Activated CD8-positive, alpha-beta memory T cell treated with anti-CD3 and anti-CD28 coated beads, Interleukin-2, amount 50 U/mL, for 1 hour (primary cell): Measurements from ENCODE around the gene RAB11FIP3.
"Not testable (repeated sequence)": the region's sequence is repeated elsewhere in the genome, so short reads cannot be mapped to it uniquely, and the experiment has no call there.

Experiments used
- DNase-seq: peaks from one replicate; pipeline ENCODE4 v3.0.0-alpha.2; 2020; ENCODE audit errors: extremely low read depth

The RAB11FIP3 gene

GRCh38 chr16:467249-467871 is 41.9 kb downstream of the RAB11FIP3 start:
- DNase-seq, result not testable (repeated sequence)

GRCh38 chr16:468068-468821 is 42.8 kb downstream of the RAB11FIP3 start:
- DNase-seq, result no peak

- not testable (repeated sequence) for DNase-seq
Observed at GRCh38 chr16:469459-469858, 44.0 kb downstream of the RAB11FIP3 start.

- no peak for DNase-seq
Observed at GRCh38 chr16:470418-470817, 45.0 kb downstream of the RAB11FIP3 start.

- DNase-seq, result no peak
Observed at GRCh38 chr16:471353-472198, 46.1 kb downstream of the RAB11FIP3 start.

- no peak for DNase-seq
Observed at GRCh38 chr16:472199-472504, 46.7 kb downstream of the RAB11FIP3 start.

- no peak for DNase-seq
Observed at GRCh38 chr16:473046-474043, 47.9 kb downstream of the RAB11FIP3 start.

GRCh38 chr16:474420-475122 is 49.1 kb downstream of the RAB11FIP3 start:
- DNase-seq, result no peak

- DNase-seq, result no peak
Observed at GRCh38 chr16:476039-476438, 50.6 kb downstream of the RAB11FIP3 start.

GRCh38 chr16:477301-478157 is 52.1 kb downstream of the RAB11FIP3 start:
- no peak for DNase-seq

- DNase-seq, result not testable (repeated sequence)
Observed at GRCh38 chr16:478287-478686, 52.8 kb downstream of the RAB11FIP3 start.

GRCh38 chr16:482468-483185 is 57.2 kb downstream of the RAB11FIP3 start:
- DNase-seq, result no peak

- no peak for DNase-seq
Observed at GRCh38 chr16:483341-484075, 58.1 kb downstream of the RAB11FIP3 start.

- no peak for DNase-seq
Observed at GRCh38 chr16:489606-490005, 64.2 kb downstream of the RAB11FIP3 start.

GRCh38 chr16:490768-491167 is 65.3 kb downstream of the RAB11FIP3 start:
- no peak for DNase-seq

- no peak for DNase-seq
Observed at GRCh38 chr16:491220-491919, 65.9 kb downstream of the RAB11FIP3 start.

GRCh38 chr16:492211-492875 is 66.9 kb downstream of the RAB11FIP3 start:
- DNase-seq, result no peak
